ENCODE data around the gene DISP2.

The DISP2 gene

GRCh38 chr15:40329804-40330203, 28.2 kb upstream of the DISP2 start:
- DNase-seq = no peak

- no peak for DNase-seq
Observed at GRCh38 chr15:40330368-40330836, 27.6 kb upstream of the DISP2 start.

GRCh38 chr15:40331026-40331425, 27.0 kb upstream of the DISP2 start:
- no peak for DNase-seq

GRCh38 chr15:40331637-40332036, 26.4 kb upstream of the DISP2 start:
- DNase-seq = no peak

GRCh38 chr15:40332113-40332781, 25.8 kb upstream of the DISP2 start:
- no peak for DNase-seq

- no peak for DNase-seq
Observed at GRCh38 chr15:40333922-40334492, 24.0 kb upstream of the DISP2 start.

- no peak for DNase-seq
Observed at GRCh38 chr15:40334541-40334940, 23.5 kb upstream of the DISP2 start.

GRCh38 chr15:40334941-40335795, 22.9 kb upstream of the DISP2 start:
- no peak for DNase-seq

- no peak for DNase-seq
Observed at GRCh38 chr15:40335938-40336743, 21.9 kb upstream of the DISP2 start.

GRCh38 chr15:40336744-40337122, 21.3 kb upstream of the DISP2 start:
- DNase-seq = no peak

GRCh38 chr15:40337597-40337996, 20.4 kb upstream of the DISP2 start:
- DNase-seq = no peak

GRCh38 chr15:40338041-40338657, 19.9 kb upstream of the DISP2 start:
- peak; percentile 42 for DNase-seq

GRCh38 chr15:40338921-40339620, 18.9 kb upstream of the DISP2 start:
- DNase-seq = peak; percentile 80

GRCh38 chr15:40339621-40339945, 18.4 kb upstream of the DISP2 start:
- no peak for DNase-seq

GRCh38 chr15:40340038-40340739, 17.8 kb upstream of the DISP2 start:
- peak; percentile 33 for DNase-seq

GRCh38 chr15:40340740-40341400, 17.1 kb upstream of the DISP2 start, which contains the start of gene CCDC9B:
TSS of gene CCDC9B (minus strand) at chr15:40340939. CDS start at chr15:40340819, 120 bp downstream.
- peak; percentile 77 for DNase-seq

GRCh38 chr15:40342416-40343320, 15.4 kb upstream of the DISP2 start:
- peak; percentile 47 for DNase-seq

GRCh38 chr15:40343512-40343911, 14.5 kb upstream of the DISP2 start:
- peak; percentile 95 for DNase-seq

GRCh38 chr15:40344217-40344616, 13.8 kb upstream of the DISP2 start:
- DNase-seq = peak; percentile 26
